Measurements from ENCODE around the gene NCK2.

NCK2 gene

DNA sequence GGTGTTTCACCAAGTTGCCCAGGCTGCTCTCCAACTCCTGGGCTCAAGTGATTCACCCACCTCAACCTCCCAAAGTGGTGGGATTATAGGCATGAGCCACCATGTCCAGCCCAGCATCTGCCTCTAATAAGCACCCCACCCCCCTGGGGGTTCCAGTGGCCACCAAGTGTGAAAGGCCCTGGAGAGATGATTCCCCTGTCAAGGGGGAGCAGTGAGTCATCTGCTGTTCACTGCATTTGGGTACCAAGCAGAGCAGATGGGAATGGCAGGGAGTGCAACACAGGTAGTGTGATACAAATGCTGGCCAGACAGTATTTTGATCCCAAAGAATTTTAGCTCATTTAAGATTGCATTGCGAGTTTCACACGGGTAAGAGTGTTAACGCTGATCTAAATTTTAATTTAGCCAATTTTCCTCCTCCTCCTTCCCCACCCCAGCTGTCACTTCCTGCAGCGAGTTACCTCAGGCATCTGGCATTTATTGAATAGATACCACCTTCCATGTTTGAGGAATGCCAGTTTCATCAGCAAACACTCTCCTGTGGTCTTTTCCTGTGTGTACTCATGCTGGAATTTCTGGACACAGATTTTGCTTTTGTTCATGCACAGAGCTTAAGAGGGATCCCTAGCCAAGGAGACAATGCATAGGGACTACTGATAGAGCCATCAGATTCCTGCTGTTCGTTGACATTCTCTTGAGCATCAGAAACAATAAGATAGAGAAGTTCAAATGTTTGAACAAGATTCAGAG, 32.4 kb upstream of the NCK2 start:
- TF ChIP-seq, protein P1, sequence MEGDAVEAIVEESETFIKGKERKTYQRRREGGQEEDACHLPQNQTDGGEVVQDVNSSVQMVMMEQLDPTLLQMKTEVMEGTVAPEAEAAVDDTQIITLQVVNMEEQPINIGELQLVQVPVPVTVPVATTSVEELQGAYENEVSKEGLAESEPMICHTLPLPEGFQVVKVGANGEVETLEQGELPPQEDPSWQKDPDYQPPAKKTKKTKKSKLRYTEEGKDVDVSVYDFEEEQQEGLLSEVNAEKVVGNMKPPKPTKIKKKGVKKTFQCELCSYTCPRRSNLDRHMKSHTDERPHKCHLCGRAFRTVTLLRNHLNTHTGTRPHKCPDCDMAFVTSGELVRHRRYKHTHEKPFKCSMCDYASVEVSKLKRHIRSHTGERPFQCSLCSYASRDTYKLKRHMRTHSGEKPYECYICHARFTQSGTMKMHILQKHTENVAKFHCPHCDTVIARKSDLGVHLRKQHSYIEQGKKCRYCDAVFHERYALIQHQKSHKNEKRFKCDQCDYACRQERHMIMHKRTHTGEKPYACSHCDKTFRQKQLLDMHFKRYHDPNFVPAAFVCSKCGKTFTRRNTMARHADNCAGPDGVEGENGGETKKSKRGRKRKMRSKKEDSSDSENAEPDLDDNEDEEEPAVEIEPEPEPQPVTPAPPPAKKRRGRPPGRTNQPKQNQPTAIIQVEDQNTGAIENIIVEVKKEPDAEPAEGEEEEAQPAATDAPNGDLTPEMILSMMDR (conservative IDR thresholded peaks at IDR 0.05; ENCODE audit: low read depth, low read length), result no peak
- no peak for DNase-seq (ENCODE audit: low read depth)
- H3K4me3 ChIP-seq (ENCODE audit: low read depth, low read length), result no peak overlapping the region

DNA sequence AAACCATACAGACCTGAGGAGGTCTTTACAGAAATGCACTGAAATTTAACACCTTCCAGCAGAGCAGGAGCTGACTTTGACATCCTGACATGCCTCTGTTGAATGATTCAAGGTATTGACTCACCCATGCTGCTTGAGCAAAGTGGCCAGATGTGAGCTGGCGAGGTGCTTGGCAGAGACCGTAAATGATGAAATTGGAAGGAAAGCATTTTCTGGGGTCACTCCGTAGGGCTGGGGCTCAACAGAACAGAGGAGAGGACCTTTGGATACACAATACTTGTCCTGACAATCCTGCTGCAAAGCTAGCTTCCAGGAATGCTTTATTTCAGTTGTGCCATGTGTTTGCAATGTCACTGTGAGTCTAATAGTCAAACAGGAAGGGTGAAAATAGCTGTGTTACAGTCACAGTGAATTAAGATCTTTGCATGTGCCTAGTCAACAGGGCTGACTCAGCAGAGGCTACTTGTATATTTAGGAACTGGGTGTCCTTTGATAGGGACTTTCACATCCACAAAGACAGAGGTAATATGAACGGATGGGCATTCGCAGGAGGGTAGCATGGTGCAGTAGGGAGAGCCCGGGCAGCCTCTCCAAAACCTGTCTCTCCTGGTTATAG, 31.6 kb upstream of the NCK2 start:
- TF ChIP-seq, protein P1 (conservative IDR thresholded peaks at IDR 0.05; ENCODE audit: low read depth, low read length), result no peak
- DNase-seq (ENCODE audit: low read depth), result peak; percentile 43
- no peak overlapping the region for H3K4me3 ChIP-seq (ENCODE audit: low read depth, low read length)

DNA sequence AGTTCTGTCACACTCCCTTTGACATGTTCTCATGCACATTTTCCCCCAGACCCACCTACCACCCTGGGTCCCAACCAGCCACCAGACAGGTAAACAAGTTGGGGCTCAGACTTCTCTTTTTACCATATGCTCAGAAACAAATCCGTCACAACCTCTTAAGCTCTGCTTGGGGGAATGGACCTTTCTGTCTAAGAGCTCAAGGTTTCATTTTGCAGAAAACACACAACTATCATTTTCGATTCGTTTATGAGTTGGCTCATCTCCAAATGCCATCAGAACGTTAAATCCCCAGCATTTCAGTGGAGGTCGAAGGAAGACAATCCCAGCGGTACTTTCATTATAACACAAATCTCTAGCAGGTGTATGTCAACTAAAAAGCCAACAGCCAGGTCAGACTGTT, 30.6 kb upstream of the NCK2 start:
- no peak for DNase-seq (ENCODE audit: low read depth)
- H3K4me3 ChIP-seq (ENCODE audit: low read depth, low read length), result no peak overlapping the region
- TF ChIP-seq, protein P1 (conservative IDR thresholded peaks at IDR 0.05; ENCODE audit: low read depth, low read length), result no peak

DNA sequence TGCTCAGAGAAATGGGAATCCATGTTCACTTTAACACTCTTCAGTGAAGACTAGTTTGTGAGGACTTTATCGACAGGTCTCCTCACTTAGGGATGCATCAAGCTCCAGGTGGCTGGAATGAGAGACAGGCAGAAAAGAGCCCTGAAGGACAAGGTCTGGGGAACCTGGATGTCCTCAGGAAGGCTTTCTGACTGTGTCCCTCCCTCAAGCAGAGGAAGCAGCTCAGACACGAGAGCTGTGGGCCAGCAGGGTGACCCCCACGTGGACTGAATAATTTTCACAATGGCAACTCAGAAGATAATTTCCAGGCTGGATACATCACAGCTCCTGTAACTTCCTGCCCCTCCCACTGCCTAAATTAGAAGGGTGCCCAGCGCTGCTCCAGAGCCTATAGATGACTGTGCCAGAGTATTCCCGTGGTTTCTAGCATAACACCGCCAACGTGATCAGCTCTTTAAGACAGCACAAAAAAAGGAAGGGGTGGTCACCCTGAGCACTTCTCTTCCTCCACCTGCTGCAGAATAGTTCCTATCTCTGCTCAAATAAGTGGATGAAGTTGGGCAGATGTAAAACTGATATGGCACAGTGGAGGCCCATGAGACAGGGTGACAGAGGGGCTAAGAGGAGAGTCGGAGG, 25.7 kb upstream of the NCK2 start:
- DNase-seq (ENCODE audit: low read depth), result no peak
- TF ChIP-seq, protein P1 (conservative IDR thresholded peaks at IDR 0.05; ENCODE audit: low read depth, low read length), result no peak
- no peak overlapping the region for H3K4me3 ChIP-seq (ENCODE audit: low read depth, low read length)

DNA sequence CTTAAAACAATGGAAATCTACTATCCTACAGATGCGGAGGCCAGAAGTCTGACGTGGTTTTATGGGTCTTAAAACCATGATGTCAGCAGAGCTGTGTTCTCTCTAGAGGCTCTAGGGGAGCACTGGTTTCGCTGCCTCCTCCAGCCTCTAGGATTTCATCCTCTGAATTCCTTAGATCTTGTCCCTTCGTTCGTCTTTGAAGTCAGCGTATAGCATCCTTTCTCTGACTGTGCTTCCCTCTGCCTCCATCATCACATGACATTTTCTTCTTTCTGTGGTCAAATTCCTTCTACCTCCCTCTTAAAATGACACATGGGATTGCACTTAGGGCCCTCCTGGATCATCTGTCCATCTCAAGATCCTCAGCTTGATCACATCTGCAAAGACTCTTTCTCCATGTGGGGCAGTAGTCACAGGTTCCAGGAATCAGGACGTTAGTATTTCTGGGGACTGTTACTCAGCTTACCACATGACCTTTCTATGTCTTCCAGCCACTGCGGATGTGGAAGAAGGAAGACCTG, 22.7 kb upstream of the NCK2 start:
- no peak for DNase-seq (ENCODE audit: low read depth)
- TF ChIP-seq, protein P1 (conservative IDR thresholded peaks at IDR 0.05; ENCODE audit: low read depth, low read length), result no peak
- H3K4me3 ChIP-seq (ENCODE audit: low read depth, low read length), result no peak overlapping the region

DNA sequence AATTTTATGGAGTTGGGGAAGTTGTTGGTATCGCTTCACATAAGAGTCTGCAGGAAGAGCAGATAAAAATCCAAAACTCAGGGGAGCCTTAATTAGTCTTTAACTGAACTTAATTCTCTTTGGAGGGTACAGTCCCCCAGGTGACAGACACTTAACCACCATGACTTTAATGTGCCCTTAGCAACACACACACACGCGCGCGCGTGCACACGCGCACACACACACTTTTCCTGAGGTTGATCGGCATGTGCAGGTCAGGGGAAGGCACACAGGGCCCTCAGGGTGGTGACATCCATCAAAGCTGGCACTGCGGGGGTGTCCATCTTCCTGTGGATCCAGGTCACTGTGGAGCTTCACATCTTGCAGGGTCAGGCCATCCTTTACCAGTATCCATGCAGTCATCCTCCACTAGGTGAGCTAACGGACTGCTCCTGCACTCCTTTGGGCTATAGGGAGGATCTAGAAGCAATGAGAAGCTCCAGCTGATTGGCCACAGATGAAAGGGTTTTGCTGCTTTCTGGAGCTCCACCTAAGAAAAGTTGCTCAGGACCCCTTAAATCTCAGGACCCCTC, 21.9 kb upstream of the NCK2 start:
- H3K4me3 ChIP-seq (ENCODE audit: low read depth, low read length), result no peak overlapping the region
- DNase-seq (ENCODE audit: low read depth), result no peak
- TF ChIP-seq, protein P1 (conservative IDR thresholded peaks at IDR 0.05; ENCODE audit: low read depth, low read length), result no peak
